T-helper 2 cell treated with Interferon-gamma antibody and Interleukin-4, amounts not matched to agents 5 μg/mL and 100 μg/mL, for 36 hours (primary cell): ENCODE data around the gene SMIM33.
"Not testable (repeated sequence)": the region's sequence is repeated elsewhere in the genome, so short reads cannot be mapped to it uniquely, and the experiment has no call there.

Experiments used
- DNase-seq: peaks from one replicate; pipeline ENCODE4 v3.0.0; 2021; ENCODE audit warnings: low spot score
- H3K27ac Mint-ChIP-seq: one replicate; pipeline ENCODE4 v1.8.0; 2021; ENCODE audit warnings: mild to moderate bottlenecking, mixed read lengths
- H3K27me3 Mint-ChIP-seq: one replicate; pipeline ENCODE4 v1.8.0; 2021; ENCODE audit warnings: low read depth, mixed read lengths
- H3K36me3 Mint-ChIP-seq: one replicate; pipeline ENCODE4 v1.8.0; 2021; ENCODE audit warnings: low read depth, mixed read lengths
- H3K4me1 Mint-ChIP-seq: one replicate; pipeline ENCODE4 v1.8.0; 2021; ENCODE audit warnings: low read depth, mixed read lengths
- H3K4me3 Mint-ChIP-seq: one replicate; pipeline ENCODE4 v1.8.0; 2022; ENCODE audit warnings: mild to moderate bottlenecking, moderate library complexity, mixed read lengths
- H3K9me3 Mint-ChIP-seq: one replicate; pipeline ENCODE4 v1.8.0; 2021; ENCODE audit warnings: mixed read lengths

SMIM33 gene

DNA sequence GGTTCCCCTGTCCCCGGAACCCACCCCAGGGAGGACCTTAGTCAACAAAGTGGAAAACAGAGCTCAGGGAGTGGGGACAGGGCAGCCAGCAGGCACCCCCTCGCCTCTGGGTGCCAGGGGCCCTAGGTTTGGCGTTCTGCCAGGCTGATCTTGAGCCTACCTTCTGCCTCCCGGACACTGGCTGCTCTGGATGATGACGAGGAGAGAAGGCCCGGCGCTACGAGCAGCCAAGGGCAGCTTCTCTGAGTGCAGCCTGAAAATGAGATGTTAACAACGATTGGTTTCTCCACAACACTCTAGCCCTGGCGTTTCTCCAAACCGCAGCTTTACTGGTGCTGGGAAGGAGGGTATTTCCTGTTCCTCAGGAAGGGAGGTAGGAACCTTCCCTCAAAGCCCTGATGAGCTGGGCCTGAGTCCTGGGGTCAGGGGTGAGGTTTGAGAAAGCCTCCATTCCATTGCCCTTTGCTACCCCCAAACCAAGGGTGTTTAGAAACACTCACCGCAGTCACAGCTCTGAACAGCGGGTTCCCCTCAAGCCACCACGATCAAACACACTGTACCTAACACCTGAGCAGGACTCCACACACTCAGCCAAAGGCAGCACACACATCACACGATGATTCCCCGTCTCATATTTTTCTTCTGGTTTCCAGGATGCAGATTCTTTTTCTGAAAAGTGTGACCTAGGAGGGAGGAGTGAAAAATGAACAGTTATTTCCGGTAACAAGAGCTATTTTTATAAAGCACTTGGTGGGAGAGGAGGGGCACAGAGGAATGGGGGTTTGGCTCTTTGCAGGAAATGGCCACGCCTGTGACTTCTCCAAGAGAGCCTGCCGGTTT lies 11.5 kb downstream of the SMIM33 start, which contains the start of gene STING1:
Gene STING1 (minus strand): TSS at position 709 of the 840 bp plus-strand sequence. CDS start 1,054 bp downstream, outside the sequence.
- Mint-ChIP-seq H3K4me1 (peaks cover 35% of the 10 kb centered on the region), H3K4me3 (peak within 1 kb of the TSS; percentile 93), H3K36me3 (peaks cover 34% of the 10 kb centered on the region), H3K9me3 (no peaks in the 10 kb centered on the region), H3K27ac (peak within 1 kb of the TSS; percentile 97), H3K27me3 (no peaks in the 10 kb centered on the region)
- DNase-seq: peak; percentile 45

DNA sequence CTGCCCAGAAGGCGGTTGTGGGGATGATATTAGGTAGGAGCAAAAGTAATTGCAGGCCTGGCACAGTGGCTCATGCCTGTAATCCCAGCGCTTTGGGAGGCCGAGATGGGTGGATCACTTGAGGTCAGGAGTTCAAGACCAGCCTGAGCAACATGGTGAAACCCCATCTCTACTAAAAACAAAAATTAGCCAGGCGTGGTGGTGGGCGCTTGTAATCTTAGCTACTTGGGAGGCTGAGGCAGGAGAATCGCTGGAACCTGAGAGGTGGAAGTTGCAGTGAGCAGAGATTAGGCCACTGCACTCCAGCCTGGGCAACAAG lies 12.0 kb downstream of the SMIM33 start:
- Mint-ChIP-seq H3K27ac (peak overlapping the region; percentile 97), H3K4me3 (peak overlapping the region; percentile 93), H3K36me3 (peaks cover 28% of the 10 kb centered on the region), H3K4me1 (peaks cover 31% of the 10 kb centered on the region)
- H3K9me3 Mint-ChIP-seq, DNase-seq, H3K27me3 Mint-ChIP-seq: not testable (repeated sequence)

DNA sequence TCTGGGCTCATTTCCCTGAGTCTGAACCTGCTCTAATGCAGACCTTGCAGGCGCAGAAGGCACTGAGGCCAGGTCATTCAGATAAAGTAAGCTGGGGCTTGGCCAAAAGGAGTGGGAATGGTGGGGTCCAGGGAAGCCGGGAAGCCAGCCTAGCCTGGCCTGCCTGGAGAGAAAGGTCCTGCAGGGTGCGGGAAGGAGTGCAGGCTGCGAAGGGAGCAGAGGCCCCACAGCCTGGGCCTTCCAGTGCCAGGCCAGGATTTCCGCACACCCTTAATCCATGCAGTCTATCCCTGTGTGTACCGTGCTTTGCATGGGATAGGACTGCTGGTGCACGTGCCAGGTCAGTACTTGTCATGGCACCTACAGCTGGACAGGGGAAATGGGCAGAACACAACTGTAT lies 15.4 kb downstream of the SMIM33 start:
- H3K27me3 Mint-ChIP-seq: no peaks in the 10 kb centered on the region
- H3K27ac Mint-ChIP-seq: no peak overlapping the region
- peaks cover 3% of the 10 kb centered on the region for H3K36me3 Mint-ChIP-seq
- H3K4me3 Mint-ChIP-seq: no peak overlapping the region
- H3K9me3 Mint-ChIP-seq: no peaks in the 10 kb centered on the region
- peaks cover 18% of the 10 kb centered on the region for H3K4me1 Mint-ChIP-seq
- no peak for DNase-seq

DNA sequence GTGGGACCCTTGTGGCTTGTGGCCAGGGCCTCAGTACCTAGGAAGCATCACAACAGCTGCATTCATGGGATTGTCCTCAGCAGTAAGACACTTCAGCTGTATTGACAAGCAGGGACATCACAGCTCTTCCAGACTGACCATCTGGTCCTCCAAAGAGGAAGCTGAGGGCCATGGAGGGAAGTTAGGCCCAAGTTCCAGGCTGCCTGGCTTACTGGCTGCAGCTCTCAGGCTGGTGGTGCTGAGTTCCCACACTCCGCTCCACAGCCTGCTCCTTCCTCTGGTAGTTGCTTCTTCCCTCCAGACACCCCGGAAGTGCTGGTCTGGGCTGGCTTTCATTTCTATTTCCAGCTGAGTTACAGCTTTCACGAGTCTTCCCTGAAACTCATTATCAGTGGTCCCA lies 17.5 kb downstream of the SMIM33 start:
- no peaks in the 10 kb centered on the region for H3K27me3 Mint-ChIP-seq
- no peaks in the 10 kb centered on the region for H3K9me3 Mint-ChIP-seq
- H3K4me3 Mint-ChIP-seq: peak overlapping the region; percentile 18
- DNase-seq: no peak
- peaks cover 21% of the 10 kb centered on the region for H3K4me1 Mint-ChIP-seq
- H3K27ac Mint-ChIP-seq: peak overlapping the region; percentile 85
- H3K36me3 Mint-ChIP-seq: no peaks in the 10 kb centered on the region

DNA sequence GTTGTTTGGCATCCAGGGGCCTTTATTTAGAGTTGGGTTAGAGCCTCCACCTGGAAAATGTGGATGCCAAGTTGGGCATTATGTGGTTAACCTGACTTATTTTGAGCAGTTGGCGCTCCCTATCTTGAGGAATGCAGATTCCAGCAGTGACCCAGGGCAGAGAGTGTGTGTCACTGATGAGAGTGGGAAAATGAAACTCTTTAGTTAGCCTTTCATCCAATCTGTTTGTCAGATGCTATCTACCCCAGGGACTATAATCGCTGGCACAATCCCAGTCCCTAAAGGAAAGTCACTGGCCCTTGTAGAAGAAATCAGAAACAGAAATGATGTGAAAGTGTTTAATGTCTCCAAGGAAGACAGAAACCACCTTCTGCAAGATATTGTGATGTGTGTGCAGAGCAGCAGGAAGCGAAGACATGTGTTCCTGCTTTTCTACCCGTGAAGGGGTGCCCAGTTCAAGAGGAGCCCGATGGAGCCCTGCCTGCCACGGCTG lies 21.9 kb downstream of the SMIM33 start:
- no peak for DNase-seq
- Mint-ChIP-seq H3K9me3 (no peaks in the 10 kb centered on the region), H3K36me3 (no peaks in the 10 kb centered on the region), H3K27ac (no peak overlapping the region), H3K27me3 (no peaks in the 10 kb centered on the region), H3K4me1 (peaks cover 26% of the 10 kb centered on the region), H3K4me3 (peak overlapping the region; percentile 59)

DNA sequence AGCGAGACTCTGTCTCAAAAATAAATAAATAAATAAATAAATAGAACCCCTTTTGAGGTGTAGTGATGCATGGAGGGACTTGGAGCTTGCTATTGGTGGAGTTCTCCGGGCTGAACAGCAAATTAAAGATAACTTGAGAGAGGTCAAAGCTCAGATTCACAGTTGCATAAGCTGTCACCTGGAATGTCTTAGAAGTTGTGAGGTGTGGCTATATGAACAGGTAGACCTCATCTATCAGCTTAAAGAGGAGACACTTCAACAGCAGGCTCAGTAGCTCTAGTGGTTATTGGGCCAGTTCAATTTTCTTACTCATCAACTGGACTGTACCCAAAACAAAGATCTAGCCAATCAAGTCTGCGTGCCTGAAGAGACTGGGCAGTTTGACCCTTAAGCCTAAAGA lies 23.5 kb downstream of the SMIM33 start:
- Mint-ChIP-seq H3K4me3 (no peak overlapping the region), H3K27me3 (no peaks in the 10 kb centered on the region), H3K9me3 (no peaks in the 10 kb centered on the region), H3K4me1 (peaks cover 17% of the 10 kb centered on the region), H3K27ac (no peak overlapping the region), H3K36me3 (no peaks in the 10 kb centered on the region)
- no peak for DNase-seq

DNA sequence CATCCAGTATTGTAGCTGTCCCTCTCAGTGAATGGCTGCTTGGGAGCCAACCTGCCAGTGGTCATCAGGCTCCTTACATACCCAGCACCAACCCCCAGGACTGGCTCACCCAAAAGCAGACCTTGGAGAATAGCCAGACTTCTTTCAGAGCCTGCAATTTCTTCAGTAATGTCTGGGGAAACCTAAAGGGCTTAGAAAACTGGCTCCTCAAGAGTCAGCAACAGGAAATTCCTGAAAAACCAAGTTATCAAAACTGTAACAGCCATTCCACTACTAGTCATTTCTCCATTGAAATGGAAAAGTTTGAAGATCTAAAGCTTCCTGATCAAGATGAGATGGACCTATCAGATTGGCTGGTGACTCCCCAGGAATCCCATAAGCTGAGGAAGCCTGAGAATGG lies 24.0 kb downstream of the SMIM33 start:
- no peak for DNase-seq
- no peaks in the 10 kb centered on the region for H3K27me3 Mint-ChIP-seq
- H3K9me3 Mint-ChIP-seq: no peaks in the 10 kb centered on the region
- H3K36me3 Mint-ChIP-seq: no peaks in the 10 kb centered on the region
- no peak overlapping the region for H3K27ac Mint-ChIP-seq
- peaks cover 17% of the 10 kb centered on the region for H3K4me1 Mint-ChIP-seq
- no peak overlapping the region for H3K4me3 Mint-ChIP-seq

DNA sequence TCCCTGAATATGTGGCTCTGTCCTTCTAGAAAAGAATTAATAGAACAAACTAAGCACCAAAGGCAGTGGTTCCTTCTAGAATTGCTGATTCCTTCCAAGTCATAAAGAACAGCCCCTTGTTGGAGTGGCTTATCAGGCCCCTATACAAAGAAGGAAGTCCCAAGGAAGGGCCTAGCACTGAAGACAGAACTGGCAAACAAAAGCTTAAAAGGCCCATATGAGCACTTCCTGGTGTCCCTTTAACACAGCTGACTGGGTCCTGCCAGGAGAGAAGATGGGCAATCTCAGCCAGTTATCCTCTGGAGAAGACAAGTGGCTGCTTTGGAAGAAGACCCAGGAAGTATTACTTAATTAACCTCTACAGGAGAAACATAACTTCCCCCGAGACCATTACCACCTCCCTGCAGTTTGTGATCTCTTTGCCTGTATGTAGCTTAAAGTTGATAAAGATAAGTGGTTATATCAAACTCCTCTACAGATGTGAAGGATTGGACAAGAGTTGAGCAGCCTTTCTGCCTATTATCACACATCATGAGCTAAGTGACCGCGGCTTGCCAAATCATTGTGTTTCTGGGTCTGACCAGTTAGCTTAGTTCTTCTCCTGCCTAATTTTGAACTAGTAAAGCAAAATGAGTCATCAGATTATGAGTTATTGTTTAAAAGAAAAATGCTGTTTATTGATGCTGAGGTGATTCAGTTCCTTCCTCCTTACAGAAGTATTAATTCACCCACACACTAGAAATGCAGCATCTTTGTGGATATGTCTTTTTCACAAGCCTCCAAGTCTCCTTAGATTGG lies 25.0 kb downstream of the SMIM33 start:
- Mint-ChIP-seq H3K27ac (peak overlapping the region; percentile 32), H3K4me3 (no peak overlapping the region), H3K9me3 (no peaks in the 10 kb centered on the region), H3K36me3 (no peaks in the 10 kb centered on the region), H3K27me3 (no peaks in the 10 kb centered on the region), H3K4me1 (peaks cover 17% of the 10 kb centered on the region)
- DNase-seq: no peak

DNA sequence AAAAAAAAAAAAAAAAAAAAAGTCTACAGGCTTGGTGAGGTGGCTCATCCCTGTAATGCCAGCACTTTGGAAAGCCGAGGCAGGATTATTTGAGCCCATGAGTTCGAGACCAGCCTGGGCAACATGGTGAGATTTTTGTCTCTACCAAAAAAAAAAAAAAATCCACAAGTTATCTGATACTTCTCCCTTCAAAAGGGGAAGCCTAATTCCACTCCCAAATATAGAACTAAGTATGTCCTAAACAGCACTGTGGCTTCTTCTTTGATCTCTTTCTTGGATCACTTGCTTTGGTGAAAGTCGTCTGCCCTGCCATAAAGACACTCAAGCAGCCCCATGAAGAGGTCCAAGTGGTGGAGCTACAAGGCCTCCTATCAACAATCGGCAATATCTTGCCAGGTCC lies 30.6 kb downstream of the SMIM33 start:
- no peaks in the 10 kb centered on the region for H3K4me1 Mint-ChIP-seq
- no peak overlapping the region for H3K27ac Mint-ChIP-seq
- no peaks in the 10 kb centered on the region for H3K36me3 Mint-ChIP-seq
- H3K9me3 Mint-ChIP-seq: no peaks in the 10 kb centered on the region
- H3K4me3 Mint-ChIP-seq: no peak overlapping the region
- DNase-seq: no peak
- peaks cover 4% of the 10 kb centered on the region for H3K27me3 Mint-ChIP-seq

DNA sequence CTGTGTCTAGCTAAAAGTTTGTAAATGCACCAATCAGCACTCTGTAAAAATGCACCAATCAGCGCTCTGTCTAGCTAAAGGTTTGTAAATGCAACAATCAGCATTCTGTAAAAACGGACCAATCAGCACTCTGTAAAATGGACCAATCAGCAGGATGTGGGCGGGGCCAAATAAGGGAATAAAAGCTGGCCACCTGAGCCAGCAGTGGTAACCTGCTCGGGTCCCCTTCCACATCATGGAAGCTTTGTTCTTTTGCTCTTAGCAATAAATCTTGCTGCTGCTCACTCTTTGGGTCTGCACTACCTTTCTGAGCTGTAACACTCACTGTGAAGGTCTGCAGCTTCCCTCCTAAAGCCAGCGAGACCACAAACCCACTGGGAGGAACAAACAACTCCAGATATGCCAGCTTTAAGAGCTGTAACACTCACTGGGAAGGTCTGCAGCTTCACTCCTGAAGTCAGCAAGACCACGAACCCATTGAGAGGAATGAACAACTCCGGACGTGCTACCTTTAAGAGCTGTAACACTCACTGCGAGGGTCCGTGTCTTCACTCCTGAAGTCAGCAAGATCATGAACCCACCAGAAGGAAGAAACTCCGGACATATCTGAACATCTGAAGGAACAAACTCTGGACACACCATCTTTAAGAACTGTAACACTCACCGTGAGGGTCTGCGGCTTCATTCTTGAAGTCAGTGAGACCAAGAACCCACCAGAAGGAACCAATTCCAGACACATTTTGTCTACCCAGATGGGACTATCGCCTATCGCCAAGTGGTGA lies 32.4 kb downstream of the SMIM33 start:
- H3K9me3 Mint-ChIP-seq, H3K4me1 Mint-ChIP-seq, H3K27ac Mint-ChIP-seq, H3K36me3 Mint-ChIP-seq, H3K4me3 Mint-ChIP-seq, DNase-seq, H3K27me3 Mint-ChIP-seq: not testable (repeated sequence)

DNA sequence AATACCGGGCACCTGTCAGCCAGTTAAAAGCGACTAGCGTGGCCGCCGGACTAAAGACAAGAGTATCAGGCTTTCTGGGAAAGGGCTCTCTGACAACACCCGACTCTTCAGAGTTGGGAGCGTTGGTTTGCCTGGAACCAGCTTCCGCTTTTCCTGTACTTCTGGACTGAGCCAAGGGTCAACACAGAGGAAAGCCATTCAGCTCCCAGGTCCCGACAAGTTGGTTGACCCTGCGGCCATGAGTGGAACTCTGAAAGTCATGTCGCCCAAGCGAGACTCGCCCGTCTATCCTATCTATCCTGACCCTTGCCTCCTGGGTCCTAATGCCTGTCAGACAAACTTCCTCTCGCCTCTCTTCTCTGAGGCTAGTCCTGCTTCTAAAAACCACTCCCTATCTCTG lies 33.1 kb downstream of the SMIM33 start:
- not testable (repeated sequence) for H3K27me3 Mint-ChIP-seq, DNase-seq, H3K4me1 Mint-ChIP-seq, H3K4me3 Mint-ChIP-seq, H3K27ac Mint-ChIP-seq, H3K9me3 Mint-ChIP-seq, H3K36me3 Mint-ChIP-seq

DNA sequence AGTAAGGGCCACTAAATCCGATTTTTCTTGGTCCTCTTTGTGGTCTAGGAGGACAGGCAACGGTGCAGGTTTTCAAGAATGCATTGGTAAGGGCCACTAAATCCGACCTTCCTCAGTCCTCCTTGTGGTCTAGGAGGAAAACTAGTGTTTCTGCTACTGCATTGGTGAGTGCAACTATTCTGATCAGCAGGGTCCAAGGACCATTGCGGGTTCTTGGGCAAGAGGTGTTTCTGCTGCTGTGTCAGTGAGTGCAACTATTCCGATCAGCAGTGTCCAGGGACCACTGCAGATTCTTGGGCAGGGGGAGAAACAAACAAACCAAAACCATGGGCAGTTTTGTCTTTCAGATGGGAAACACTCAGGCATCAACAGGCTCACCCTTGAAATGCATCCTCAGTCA lies 33.9 kb downstream of the SMIM33 start:
- not testable (repeated sequence) for H3K36me3 Mint-ChIP-seq, H3K27me3 Mint-ChIP-seq, H3K27ac Mint-ChIP-seq, DNase-seq, H3K4me1 Mint-ChIP-seq, H3K4me3 Mint-ChIP-seq, H3K9me3 Mint-ChIP-seq

DNA sequence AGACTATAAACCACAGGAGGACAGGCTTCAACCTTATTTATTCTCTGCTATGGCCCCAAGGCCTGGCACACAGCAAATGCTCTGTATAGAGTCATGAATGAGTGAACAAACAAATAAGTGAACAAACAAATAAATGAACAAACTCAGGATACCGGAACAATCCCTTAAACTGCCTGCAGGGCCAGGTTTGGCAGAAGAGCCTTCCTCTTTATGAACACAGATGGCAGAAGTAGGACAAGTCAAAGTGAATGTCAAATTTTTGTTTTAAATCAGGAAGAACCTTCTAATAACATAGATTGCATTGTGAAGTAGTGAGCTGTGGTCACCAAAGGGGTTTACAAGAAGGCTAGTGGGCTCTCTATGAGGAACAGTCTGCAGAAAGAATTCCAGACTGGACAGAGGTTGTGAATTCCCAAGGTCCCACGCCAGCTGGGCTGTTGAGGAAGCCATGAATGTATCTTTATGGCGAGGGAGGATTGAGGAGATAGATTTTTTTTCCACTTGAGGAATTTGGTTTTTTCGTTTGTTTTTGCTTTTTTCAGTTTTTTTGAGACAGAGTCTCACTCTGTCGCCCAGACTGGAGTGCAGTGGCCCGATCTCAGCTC lies 42.1 kb downstream of the SMIM33 start:
- Mint-ChIP-seq H3K27ac (peak overlapping the region; percentile 56), H3K9me3 (peaks cover 6% of the 10 kb centered on the region), H3K4me3 (peak overlapping the region; percentile 30), H3K4me1 (peaks cover 42% of the 10 kb centered on the region), H3K36me3 (peaks cover 3% of the 10 kb centered on the region), H3K27me3 (no peaks in the 10 kb centered on the region)
- no peak for DNase-seq
